Activated T-cell treated with anti-CD3 and anti-CD28 coated beads for 24 hours (primary cell): ENCODE results near the gene IL17B.
A peak's percentile ranks its signal among the peaks of the same experiment; 100 is the strongest.

Experiments used
- DNase-seq: peaks from one replicate; pipeline ENCODE4 v3.0.0-alpha.2; 2020; ENCODE audit warnings: low read depth

The IL17B gene

GRCh38 chr5:149376711-149377447 is 2.2 kb downstream of the IL17B start:
- DNase-seq: no peak

- no peak for DNase-seq
Observed at GRCh38 chr5:149376104-149376503, 3.0 kb downstream of the IL17B start.

- DNase-seq: no peak
Observed at GRCh38 chr5:149375434-149375833, 3.7 kb downstream of the IL17B start.

GRCh38 chr5:149374801-149375200 is 4.3 kb downstream of the IL17B start:
- no peak for DNase-seq

- DNase-seq: no peak
Observed at GRCh38 chr5:149374303-149374702, 4.8 kb downstream of the IL17B start.

GRCh38 chr5:149372932-149373331 is 6.2 kb downstream of the IL17B start:
- DNase-seq: no peak

GRCh38 chr5:149372076-149372795 is 6.9 kb downstream of the IL17B start:
- DNase-seq: no peak

GRCh38 chr5:149371296-149371962 is 7.7 kb downstream of the IL17B start:
- peak; percentile 62 for DNase-seq

- DNase-seq: no peak
Observed at GRCh38 chr5:149370878-149371277, 8.2 kb downstream of the IL17B start.

GRCh38 chr5:149367972-149368645 is 11.0 kb downstream of the IL17B start:
- DNase-seq: no peak

GRCh38 chr5:149367249-149367971 is 11.7 kb downstream of the IL17B start:
- peak; percentile 47 for DNase-seq

- no peak for DNase-seq
Observed at GRCh38 chr5:149366169-149366729, 12.8 kb downstream of the IL17B start.

- no peak for DNase-seq
Observed at GRCh38 chr5:149365418-149365817, 13.7 kb downstream of the IL17B start.

GRCh38 chr5:149364719-149365118 is 14.4 kb downstream of the IL17B start:
- no peak for DNase-seq

GRCh38 chr5:149363936-149364335 is 15.2 kb downstream of the IL17B start:
- DNase-seq: no peak

- no peak for DNase-seq
Observed at GRCh38 chr5:149363358-149363757, 15.7 kb downstream of the IL17B start.

GRCh38 chr5:149362541-149362940 is 16.6 kb downstream of the IL17B start:
- DNase-seq: no peak

GRCh38 chr5:149360272-149360671 is 18.8 kb downstream of the IL17B start:
- no peak for DNase-seq

GRCh38 chr5:149358868-149359495 is 20.1 kb downstream of the IL17B start:
- no peak for DNase-seq

GRCh38 chr5:149358294-149358651 is 20.8 kb downstream of the IL17B start:
- no peak for DNase-seq
